Mesothelial cell of epicardium (in vitro differentiated cells): ENCODE data around the gene STK39. TPM values are rescaled to one million over a fixed set of nuclear protein-coding genes. Genes with fewer than 3 reads are reported as not detected.

Experiments used
- DNase-seq, 2 experiments: peaks; one replicate each; pipeline ENCODE4 v3.0.0; 2021; ENCODE audit warnings: low spot score in 2 of 2; ENCODE audit not compliant: unreplicated experiment in 2 of 2
- H3K27ac Mint-ChIP-seq: 2 replicates; pipeline ENCODE4 v1.8.0; 2021; ENCODE audit warnings: mixed read lengths
- H3K27me3 Mint-ChIP-seq: 2 replicates; pipeline ENCODE4 v1.8.0; 2021; ENCODE audit warnings: low read depth, mixed read lengths
- H3K36me3 Mint-ChIP-seq: 2 replicates; pipeline ENCODE4 v1.8.0; 2021; ENCODE audit warnings: mixed read lengths
- H3K4me1 Mint-ChIP-seq: 2 replicates; pipeline ENCODE4 v1.8.0; 2021; ENCODE audit warnings: mixed read lengths
- H3K4me3 Mint-ChIP-seq: 2 replicates; pipeline ENCODE4 v1.8.0; 2021; ENCODE audit warnings: mild to moderate bottlenecking, moderate library complexity, mixed read lengths
- H3K9me3 Mint-ChIP-seq: 2 replicates; pipeline ENCODE4 v1.8.0; 2021; ENCODE audit warnings: mixed read lengths
- total RNA-seq: library from RNA; stranded (reverse); gene quantifications from 3 replicates; pipeline ENCODE4 v1.2.1, GENCODE V29; 2021
- TF ChIP-seq, protein P1 (sequence below): fragments of 200-600 bp; sonication (generic); IDR thresholded peaks from one replicate; pipeline ENCODE4 v1.5.0; 2021; ENCODE audit warnings: antibody characterized with exemption; ENCODE audit not compliant: unreplicated experiment

The STK39 gene
- total RNA-seq, 1 donor from 2014 or later = 18.7 TPM

DNA sequence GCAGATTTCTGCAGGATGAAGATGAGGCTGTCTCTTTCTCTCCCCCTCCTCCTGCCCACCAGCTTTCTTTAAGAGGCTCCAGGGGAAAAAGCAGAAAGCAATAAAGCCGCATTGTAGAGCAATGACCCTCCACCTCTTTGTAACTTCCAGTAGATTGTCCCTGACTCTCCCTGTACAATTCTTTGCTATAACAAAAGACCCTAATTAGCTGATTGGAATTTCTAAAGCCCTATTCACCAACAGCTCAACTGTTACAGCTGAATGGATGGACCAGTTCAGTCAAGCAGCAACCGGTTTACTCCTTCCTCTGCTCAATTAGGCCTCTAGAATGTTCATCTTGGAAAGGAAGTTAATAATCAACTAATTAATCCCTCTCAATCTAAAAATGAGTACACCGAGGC is 301.0 kb downstream of the STK39 start:
- Mint-ChIP-seq H3K4me1 (peaks cover 27% of the 10 kb centered on the region), H3K9me3 (peaks cover 20% of the 10 kb centered on the region), H3K27ac (no peak overlapping the region), H3K4me3 (no peak overlapping the region), H3K36me3 (peaks cover 5% of the 10 kb centered on the region), H3K27me3 (no peaks in the 10 kb centered on the region)
- DNase-seq = no peak
- TF ChIP-seq, protein P1, sequence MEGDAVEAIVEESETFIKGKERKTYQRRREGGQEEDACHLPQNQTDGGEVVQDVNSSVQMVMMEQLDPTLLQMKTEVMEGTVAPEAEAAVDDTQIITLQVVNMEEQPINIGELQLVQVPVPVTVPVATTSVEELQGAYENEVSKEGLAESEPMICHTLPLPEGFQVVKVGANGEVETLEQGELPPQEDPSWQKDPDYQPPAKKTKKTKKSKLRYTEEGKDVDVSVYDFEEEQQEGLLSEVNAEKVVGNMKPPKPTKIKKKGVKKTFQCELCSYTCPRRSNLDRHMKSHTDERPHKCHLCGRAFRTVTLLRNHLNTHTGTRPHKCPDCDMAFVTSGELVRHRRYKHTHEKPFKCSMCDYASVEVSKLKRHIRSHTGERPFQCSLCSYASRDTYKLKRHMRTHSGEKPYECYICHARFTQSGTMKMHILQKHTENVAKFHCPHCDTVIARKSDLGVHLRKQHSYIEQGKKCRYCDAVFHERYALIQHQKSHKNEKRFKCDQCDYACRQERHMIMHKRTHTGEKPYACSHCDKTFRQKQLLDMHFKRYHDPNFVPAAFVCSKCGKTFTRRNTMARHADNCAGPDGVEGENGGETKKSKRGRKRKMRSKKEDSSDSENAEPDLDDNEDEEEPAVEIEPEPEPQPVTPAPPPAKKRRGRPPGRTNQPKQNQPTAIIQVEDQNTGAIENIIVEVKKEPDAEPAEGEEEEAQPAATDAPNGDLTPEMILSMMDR = no peak

DNA sequence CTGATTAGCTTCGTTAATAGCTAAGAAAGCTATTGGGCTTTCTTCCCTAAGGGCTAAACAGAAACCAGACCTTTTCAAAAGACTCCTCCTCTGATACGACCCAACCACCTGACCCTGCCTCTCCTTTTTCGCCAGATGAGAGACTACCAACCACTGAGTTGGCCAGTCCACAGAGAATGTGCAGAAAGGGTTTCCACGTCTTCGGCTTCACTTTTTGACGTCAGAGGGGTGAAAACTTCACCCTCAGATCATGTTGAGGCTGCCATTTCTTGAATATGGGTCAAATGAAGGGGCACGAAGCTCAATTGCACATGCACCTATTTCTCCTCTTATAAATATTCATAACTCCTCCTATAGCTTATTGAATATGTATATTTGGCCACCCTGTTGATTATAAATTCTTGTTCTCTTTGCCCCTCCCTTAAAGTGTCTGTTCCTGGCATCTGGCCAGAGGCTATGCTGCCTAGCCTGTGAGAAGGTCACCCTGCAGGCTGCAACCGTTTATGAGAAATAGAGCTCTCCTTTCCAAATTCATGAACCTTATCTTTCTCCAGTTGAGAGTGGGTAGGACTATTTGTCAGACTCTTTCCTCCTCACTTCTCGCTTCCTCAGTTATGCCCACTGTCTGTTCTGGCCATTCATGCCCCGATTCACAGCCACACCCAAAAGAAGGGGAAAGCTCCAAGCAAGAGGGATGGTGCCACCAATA is 301.6 kb downstream of the STK39 start:
- no peak for DNase-seq
- TF ChIP-seq, protein P1 = no peak
- peaks cover 25% of the 10 kb centered on the region for H3K4me1 Mint-ChIP-seq
- peaks cover 17% of the 10 kb centered on the region for H3K9me3 Mint-ChIP-seq
- no peaks in the 10 kb centered on the region for H3K27me3 Mint-ChIP-seq
- H3K36me3 Mint-ChIP-seq = peaks cover 2% of the 10 kb centered on the region
- no peak overlapping the region for H3K27ac Mint-ChIP-seq
- H3K4me3 Mint-ChIP-seq = no peak overlapping the region

GRCh38 chr2:167944825-167945659 is 302.4 kb downstream of the STK39 start:
- Mint-ChIP-seq H3K4me3 (no peak overlapping the region), H3K9me3 (peaks cover 17% of the 10 kb centered on the region), H3K27ac (no peak overlapping the region), H3K27me3 (no peaks in the 10 kb centered on the region), H3K36me3 (peaks cover 2% of the 10 kb centered on the region), H3K4me1 (peaks cover 20% of the 10 kb centered on the region)
- DNase-seq = no peak
- TF ChIP-seq, protein P1 = no peak

- Mint-ChIP-seq H3K27ac (no peak overlapping the region), H3K27me3 (no peaks in the 10 kb centered on the region), H3K36me3 (peaks cover 2% of the 10 kb centered on the region), H3K4me1 (peaks cover 20% of the 10 kb centered on the region), H3K4me3 (no peak overlapping the region), H3K9me3 (peaks cover 17% of the 10 kb centered on the region)
- TF ChIP-seq, protein P1 = no peak
- DNase-seq = no peak
Measured at GRCh38 chr2:167943897-167944296, 303.5 kb downstream of the STK39 start.

GRCh38 chr2:167943368-167943767 is 304.0 kb downstream of the STK39 start:
- Mint-ChIP-seq H3K4me1 (peaks cover 23% of the 10 kb centered on the region), H3K27me3 (no peaks in the 10 kb centered on the region), H3K9me3 (peaks cover 14% of the 10 kb centered on the region), H3K27ac (no peak overlapping the region), H3K36me3 (no peaks in the 10 kb centered on the region), H3K4me3 (no peak overlapping the region)
- TF ChIP-seq, protein P1 = no peak
- no peak for DNase-seq
